Natural killer cell (primary cell): ENCODE data around the gene RNF25. TPM values are rescaled to one million over a fixed set of nuclear protein-coding genes. Genes with fewer than 3 reads are reported as not detected.

Experiments
- ATAC-seq, 3 donors: fragments of 150-1000 bp in 2 of 3; fragments of 200-7000 bp in 1 of 3; cut with Tn5 transposase; 1 replicate in 1 of 3; 2 replicates in 2 of 3; pipeline ENCODE4 v1.10.0; 2021; ENCODE audit warnings: mild to moderate bottlenecking in 2 of 3, moderate library complexity in 2 of 3
- DNase-seq, 2 donors: peaks; one replicate each; pipeline versions ENCODE4 v3.0.0 to v3.0.0-alpha.2; 2013 to 2021; ENCODE audit warnings: mixed read lengths in 1 of 2
- H3K27ac ChIP-seq: one replicate; pipeline ENCODE4 v1.5.1; 2013; ENCODE audit warnings: mild to moderate bottlenecking, low read length
- H3K27me3 ChIP-seq: one replicate; pipeline ENCODE4 v1.6.1; 2013; ENCODE audit warnings: low read length; ENCODE audit not compliant: control insufficient read depth, insufficient read depth
- H3K36me3 ChIP-seq: one replicate; pipeline ENCODE4 v1.6.1; 2013; ENCODE audit warnings: low read length; ENCODE audit not compliant: control insufficient read depth, insufficient read depth
- H3K4me1 ChIP-seq: one replicate; pipeline ENCODE4 v1.6.1; 2013; ENCODE audit warnings: low read length; ENCODE audit not compliant: control insufficient read depth, insufficient read depth
- H3K4me3 ChIP-seq: one replicate; pipeline ENCODE4 v1.5.1; 2013; ENCODE audit warnings: low read length
- H3K9me3 ChIP-seq: one replicate; pipeline ENCODE4 v1.6.1; 2013; ENCODE audit warnings: low read length; ENCODE audit not compliant: control insufficient read depth, insufficient read depth
- H3K27ac Mint-ChIP-seq, 2 donors: one replicate each; pipeline ENCODE4 v1.8.0; 2022; ENCODE audit warnings: mild to moderate bottlenecking in 2 of 2, mixed read lengths in 2 of 2, moderate library complexity in 1 of 2
- H3K27me3 Mint-ChIP-seq, 2 donors: one replicate each; pipeline ENCODE4 v1.8.0; 2022; ENCODE audit warnings: low read depth in 2 of 2, mixed read lengths in 2 of 2
- H3K36me3 Mint-ChIP-seq: one replicate; pipeline ENCODE4 v1.8.0; 2022; ENCODE audit warnings: mixed read lengths
- H3K4me1 Mint-ChIP-seq, 2 donors: one replicate each; pipeline ENCODE4 v1.8.0; 2022; ENCODE audit warnings: mixed read lengths in 2 of 2
- H3K4me3 Mint-ChIP-seq: one replicate; pipeline ENCODE4 v1.8.0; 2022; ENCODE audit warnings: mild to moderate bottlenecking, moderate library complexity, mixed read lengths
- H3K9me3 Mint-ChIP-seq, 2 donors: one replicate each; pipeline ENCODE4 v1.8.0; 2022; ENCODE audit warnings: mixed read lengths in 2 of 2
- WGBS: methylation state at CpG from one replicate; pipeline ENCODE4 v1.1.7; 2013; ENCODE audit warnings: missing lambda C conversion rate; ENCODE audit not compliant: insufficient coverage; 5-methylcytosine and 5-hydroxymethylcytosine counted together
- intact Hi-C: fragments of 100-400 bp; cut with micrococcal nuclease; formaldehyde crosslinking; loops from one replicate; pipeline ENCODE4 v1.14.2; 2022
- total RNA-seq, 4 donors: library from RNA; stranded (reverse); fragments of 120-200 nt in 1 of 4; gene quantifications; one replicate each; pipeline versions ENCODE4 v1.2.3 to v1.2.4, GENCODE V29; 2013 to 2022
- TF ChIP-seq, protein P1 (sequence below): fragments of 200-600 bp; IDR thresholded peaks from one replicate; pipeline ENCODE4 v1.8.0; 2022; ENCODE audit warnings: antibody characterized with exemption

RNF25 gene
- total RNA-seq, 3 donors from 2014 or later (not counting 1 experiment from before 2014, with no cell fraction given), result 16.5 to 22.8 (median 20.1) TPM

DNA sequence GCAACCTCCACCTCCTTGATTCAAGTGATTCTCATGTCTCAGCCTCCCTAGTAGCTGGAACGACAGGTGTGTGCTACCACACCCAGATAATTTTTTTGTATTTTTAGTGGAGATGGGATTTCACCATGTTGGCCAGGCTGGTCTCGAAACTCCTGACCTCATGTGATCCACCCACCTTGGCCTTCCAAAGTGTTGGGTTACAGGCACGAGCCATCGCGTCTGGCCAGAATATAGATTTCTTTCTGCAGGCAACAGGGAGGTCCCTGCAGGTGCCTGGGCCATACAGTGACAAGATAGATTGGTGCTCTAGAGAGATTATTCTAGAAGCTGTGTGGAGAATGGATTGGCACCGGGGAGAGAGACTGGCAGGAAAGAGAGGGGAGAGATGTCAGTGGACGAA, 50.8 kb downstream of the RNF25 start:
- TF ChIP-seq, protein P1, sequence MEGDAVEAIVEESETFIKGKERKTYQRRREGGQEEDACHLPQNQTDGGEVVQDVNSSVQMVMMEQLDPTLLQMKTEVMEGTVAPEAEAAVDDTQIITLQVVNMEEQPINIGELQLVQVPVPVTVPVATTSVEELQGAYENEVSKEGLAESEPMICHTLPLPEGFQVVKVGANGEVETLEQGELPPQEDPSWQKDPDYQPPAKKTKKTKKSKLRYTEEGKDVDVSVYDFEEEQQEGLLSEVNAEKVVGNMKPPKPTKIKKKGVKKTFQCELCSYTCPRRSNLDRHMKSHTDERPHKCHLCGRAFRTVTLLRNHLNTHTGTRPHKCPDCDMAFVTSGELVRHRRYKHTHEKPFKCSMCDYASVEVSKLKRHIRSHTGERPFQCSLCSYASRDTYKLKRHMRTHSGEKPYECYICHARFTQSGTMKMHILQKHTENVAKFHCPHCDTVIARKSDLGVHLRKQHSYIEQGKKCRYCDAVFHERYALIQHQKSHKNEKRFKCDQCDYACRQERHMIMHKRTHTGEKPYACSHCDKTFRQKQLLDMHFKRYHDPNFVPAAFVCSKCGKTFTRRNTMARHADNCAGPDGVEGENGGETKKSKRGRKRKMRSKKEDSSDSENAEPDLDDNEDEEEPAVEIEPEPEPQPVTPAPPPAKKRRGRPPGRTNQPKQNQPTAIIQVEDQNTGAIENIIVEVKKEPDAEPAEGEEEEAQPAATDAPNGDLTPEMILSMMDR, result no peak
- H3K36me3 ChIP-seq, result no peaks in the 10 kb centered on the region
- Mint-ChIP-seq H3K4me1 (no peaks in the 10 kb centered on the region), H3K27ac (no peak overlapping the region), H3K4me3 (no peak overlapping the region), H3K27me3 (no peaks in the 10 kb centered on the region), H3K9me3 (no peaks in the 10 kb centered on the region), H3K36me3 (no peaks in the 10 kb centered on the region)
- no peaks in the 10 kb centered on the region for H3K9me3 ChIP-seq
- H3K27ac ChIP-seq, result no peak overlapping the region
- no peaks in the 10 kb centered on the region for H3K4me1 ChIP-seq
- DNase-seq (no peak), ATAC-seq (no peak)
- 73% methylated on average over 4 of the region's 7 CpGs for WGBS
- intact Hi-C loops, result no loop called here
- no peak overlapping the region for H3K4me3 ChIP-seq
- H3K27me3 ChIP-seq, result no peaks in the 10 kb centered on the region

DNA sequence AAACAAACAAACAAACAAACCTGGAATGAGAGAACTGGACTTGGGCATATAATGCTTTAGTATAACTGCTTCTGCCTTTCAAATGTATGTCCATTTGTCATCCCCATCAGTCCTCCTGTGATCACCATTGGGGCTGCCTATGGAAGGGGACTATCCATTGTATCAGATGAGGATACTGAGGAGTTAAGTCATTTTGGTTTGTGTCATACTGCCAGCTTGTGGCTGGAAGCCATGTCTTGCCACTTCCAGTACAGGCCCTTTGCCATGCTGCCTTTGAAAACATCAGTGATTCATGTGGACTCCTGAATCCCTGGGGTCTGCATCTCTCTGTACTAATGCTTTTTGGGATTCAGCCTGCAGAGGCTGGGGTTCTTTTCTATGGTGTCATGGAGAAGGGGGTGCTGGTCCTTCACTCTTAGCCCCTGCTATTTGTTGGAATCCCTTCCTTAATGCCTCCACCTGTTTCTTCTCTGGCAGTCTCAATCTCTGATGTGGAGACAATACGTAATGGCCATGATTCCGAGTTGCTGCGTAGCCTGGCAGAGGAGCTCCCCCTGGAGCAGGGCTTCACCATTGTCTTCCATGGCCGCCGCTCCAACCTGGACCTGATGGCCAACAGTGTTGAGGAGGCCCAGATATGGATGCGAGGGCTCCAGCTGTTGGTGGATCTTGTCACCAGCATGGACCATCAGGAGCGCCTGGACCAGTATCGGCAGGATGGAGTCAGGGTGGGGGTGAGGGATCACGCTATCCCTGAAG, 53.5 kb downstream of the RNF25 start:
- Histone ChIP-seq H3K9me3 (no peaks in the 10 kb centered on the region), H3K4me3 (no peak overlapping the region), H3K27ac (no peak overlapping the region), H3K4me1 (no peaks in the 10 kb centered on the region), H3K27me3 (no peaks in the 10 kb centered on the region), H3K36me3 (no peaks in the 10 kb centered on the region)
- DNase-seq (no peak), ATAC-seq (no peak)
- Mint-ChIP-seq H3K36me3 (no peaks in the 10 kb centered on the region), H3K27ac (no peak overlapping the region), H3K4me1 (no peaks in the 10 kb centered on the region), H3K27me3 (no peaks in the 10 kb centered on the region), H3K9me3 (no peaks in the 10 kb centered on the region), H3K4me3 (no peak overlapping the region)
- TF ChIP-seq, protein P1, result no peak
- intact Hi-C loops, result no loop called here
- 95% methylated on average over 9 of the region's 9 CpGs for WGBS

DNA sequence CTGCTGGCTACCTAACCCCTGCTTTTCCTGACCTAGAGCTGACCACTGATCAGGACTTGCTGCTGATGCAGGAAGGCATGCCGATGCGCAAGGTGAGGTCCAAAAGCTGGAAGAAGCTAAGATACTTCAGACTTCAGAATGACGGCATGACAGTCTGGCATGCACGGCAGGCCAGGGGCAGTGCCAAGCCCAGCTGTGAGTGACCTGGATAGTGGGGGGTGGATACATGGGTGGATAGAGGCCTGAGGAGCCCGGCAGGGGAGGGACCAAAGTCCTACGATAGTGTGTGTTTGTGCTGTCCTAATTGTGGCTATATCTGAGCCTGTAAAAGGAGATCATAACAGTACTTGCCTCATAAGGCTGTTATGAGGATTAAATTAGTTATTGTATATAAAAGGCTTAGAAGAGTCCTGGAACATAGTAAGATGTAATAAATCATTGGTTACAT, 55.9 kb downstream of the RNF25 start:
- intact Hi-C loops, result no loop called here
- no peak for ATAC-seq
- no peak overlapping the region for H3K27ac ChIP-seq
- WGBS, result 96% methylated on average over 6 of the region's 6 CpGs
- H3K9me3 Mint-ChIP-seq, result no peaks in the 10 kb centered on the region
- H3K27ac Mint-ChIP-seq, result no peak overlapping the region
- no peaks in the 10 kb centered on the region for H3K36me3 ChIP-seq
- TF ChIP-seq, protein P1, result no peak
- no peaks in the 10 kb centered on the region for H3K36me3 Mint-ChIP-seq
- DNase-seq, result no peak
- no peaks in the 10 kb centered on the region for H3K27me3 Mint-ChIP-seq
- no peaks in the 10 kb centered on the region for H3K4me1 Mint-ChIP-seq
- no peaks in the 10 kb centered on the region for H3K27me3 ChIP-seq
- H3K4me3 Mint-ChIP-seq, result no peak overlapping the region
- H3K4me1 ChIP-seq, result no peaks in the 10 kb centered on the region
- H3K4me3 ChIP-seq, result no peak overlapping the region
- H3K9me3 ChIP-seq, result no peaks in the 10 kb centered on the region

Other genes with a start within 250 kb of the RNF25 start
- 10 to 100 TPM; 18.3 to 26.2 (median 21.6) TPM for gene USP37, start 103.7 kb downstream of the RNF25 start, total RNA-seq
- gene CNOT9, start 103.2 kb downstream of the RNF25 start, total RNA-seq, result 10 to 100 TPM; 61.4 to 66.7 (median 66.3) TPM
- under 1 TPM; 0.43 to 0.83 (median 0.54) TPM for gene PLCD4, start 64.1 kb downstream of the RNF25 start, total RNA-seq
- 10 to 100 TPM; 57.0 to 67.8 (median 62.6) TPM for gene ZNF142, start 12.4 kb downstream of the RNF25 start, total RNA-seq
- gene BCS1L, start 12.3 kb downstream of the RNF25 start, total RNA-seq, result 10 to 100 TPM; 20.1 to 30.9 (median 20.5) TPM
- 10 to 100 TPM; 20.0 to 20.3 (median 20.2) TPM for gene STK36, start 84 bp upstream of the RNF25 start, total RNA-seq
- gene TTLL4, start 38.8 kb upstream of the RNF25 start, total RNA-seq, result 10 to 100 TPM; 20.2 to 25.5 (median 22.8) TPM
- 1 to 10 TPM in 1 of 3 donors, under 1 TPM in 1, not detected in 1; 0.61 to 1.6 TPM for gene CYP27A1, start 110.1 kb upstream of the RNF25 start, total RNA-seq
- gene PRKAG3, start 159.8 kb upstream of the RNF25 start, total RNA-seq, result not detected
- gene WNT6, start 187.8 kb upstream of the RNF25 start, total RNA-seq, result not detected
- 1 to 10 TPM in 2 of 3 donors, under 1 TPM in 1; 0.92 to 2.9 (median 2.9) TPM for gene WNT10A, start 208.8 kb upstream of the RNF25 start, total RNA-seq